Testis (tissue), 2 donors: ENCODE results near the gene UCHL5.

ENCODE experiments used
- CTCF ChIP-seq, 3 experiments: fragments of 450-650 bp in 2 of 3; fragments of 200-600 bp in 1 of 3; sonication (generic) in 1 of 3; IDR thresholded peaks; one replicate each; pipeline ENCODE4 v1.5.1; 2016 to 2019; ENCODE audit warnings: antibody characterized with exemption in 3 of 3, mild to moderate bottlenecking in 2 of 3, moderate library complexity in 1 of 3
- POLR2A ChIP-seq: fragments of 450-650 bp; IDR thresholded peaks from one replicate; pipeline ENCODE4 v1.6.1; 2017; ENCODE audit warnings: antibody characterized with exemption, mild to moderate bottlenecking, moderate library complexity

- TF ChIP-seq POLR2A (no peak), CTCF (IDR thresholded peaks at IDR 0.05) (no peak)
Observed at GRCh38 chr1:192993426-192994085, 65.6 kb downstream of the UCHL5 start.
